A673 (cell line): Measurements from ENCODE around the gene PHC2. TPM values are rescaled to one million over a fixed set of nuclear protein-coding genes. Genes with fewer than 3 reads are reported as not detected.

Experiments used
- BruUV-seq: library from RNA; stranded (reverse); fragments of 400-500 nt; replicated peaks from 2 replicates; lab custom pipeline; 2021; lab: Mats Ljungman, UMichigan
- CTCF ChIA-PET: fragments of 300-600 bp; sonication (Branson Sonifier 250); formaldehyde crosslinking; loops from one replicate; lab custom pipeline; 2022; ENCODE audit warnings: antibody characterized with exemption; lab: Charles Lee
- POLR2A ChIA-PET: fragments of 300-600 bp; sonication (Branson Sonifier 250); formaldehyde crosslinking; loops from one replicate; lab custom pipeline; 2022; ENCODE audit warnings: antibody characterized with exemption; ENCODE audit not compliant: low non-redundant PET; lab: Charles Lee
- DNase-seq: peaks from one replicate; pipeline ENCODE4 v3.0.0-alpha.2; 2015; ENCODE audit warnings: low spot score
- H3K27ac ChIP-seq: fragments of 200-600 bp; sonication (generic); 2 replicates; pipeline ENCODE4 v1.5.1; 2016; ENCODE audit warnings: mixed run types, low read depth, mild to moderate bottlenecking, mixed read lengths, antibody characterized with exemption, low read length; ENCODE audit not compliant: poor library complexity, severe bottlenecking
- H3K27me3 ChIP-seq: fragments of 200-600 bp; sonication (generic); replicated peaks from 2 replicates; pipeline ENCODE4 v1.6.1; 2017; ENCODE audit warnings: mixed run types, low read depth, mild to moderate bottlenecking, mixed read lengths, antibody characterized with exemption, low read length; ENCODE audit not compliant: insufficient read depth, poor library complexity
- H3K36me3 ChIP-seq: fragments of 200-600 bp; sonication (generic); 2 replicates; pipeline ENCODE4 v1.6.1; 2016; ENCODE audit warnings: mixed run types, mild to moderate bottlenecking, mixed read lengths, antibody characterized with exemption, low read length; ENCODE audit not compliant: insufficient read depth, poor library complexity, severe bottlenecking
- H3K4me1 ChIP-seq: fragments of 200-600 bp; sonication (generic); 2 replicates; pipeline ENCODE4 v1.6.1; 2017; ENCODE audit warnings: mixed run types, mild to moderate bottlenecking, mixed read lengths, antibody characterized with exemption, low read length; ENCODE audit not compliant: insufficient read depth, poor library complexity, severe bottlenecking
- H3K4me3 ChIP-seq: fragments of 200-600 bp; sonication (generic); 2 replicates; pipeline ENCODE4 v1.5.1; 2016; ENCODE audit warnings: low read depth, mixed run types, mild to moderate bottlenecking, mixed read lengths, low read length; ENCODE audit not compliant: poor library complexity, severe bottlenecking
- H3K9me3 ChIP-seq: fragments of 200-600 bp; sonication (generic); 2 replicates; pipeline ENCODE4 v1.6.1; 2016; ENCODE audit warnings: mixed run types, low read depth, mild to moderate bottlenecking, mixed read lengths, antibody characterized with exemption, low read length; ENCODE audit not compliant: poor library complexity, severe bottlenecking
- EZH2 ChIP-seq: fragments of 200-600 bp; sonication (generic); IDR thresholded peaks from 2 replicates; pipeline ENCODE4 v1.6.1; 2017; ENCODE audit warnings: borderline replicate concordance, low read depth, mild to moderate bottlenecking, mixed read lengths, antibody characterized with exemption, low read length; ENCODE audit not compliant: poor library complexity, severe bottlenecking
- intact Hi-C: fragments of 100-400 bp; cut with micrococcal nuclease; formaldehyde crosslinking; loops from one replicate; pipeline ENCODE4 v1.10.0; 2022; ENCODE audit not compliant: unreplicated experiment
- total RNA-seq: library from RNA; stranded (reverse); gene quantifications from 2 replicates; pipeline ENCODE4 v1.2.3, GENCODE V29; 2021
- TF ChIP-seq, protein P1 (sequence below): fragments of 300-800, 200-600 bp; sonication (generic); conservative IDR thresholded peaks from 2 replicates; pipeline ENCODE4 v1.5.1; 2017; ENCODE audit warnings: low read depth, mild to moderate bottlenecking, antibody characterized with exemption, low read length, moderate library complexity, mixed read lengths

Gene PHC2
- total RNA-seq, 1 experiment from 2014 or later, result 136 TPM

DNA sequence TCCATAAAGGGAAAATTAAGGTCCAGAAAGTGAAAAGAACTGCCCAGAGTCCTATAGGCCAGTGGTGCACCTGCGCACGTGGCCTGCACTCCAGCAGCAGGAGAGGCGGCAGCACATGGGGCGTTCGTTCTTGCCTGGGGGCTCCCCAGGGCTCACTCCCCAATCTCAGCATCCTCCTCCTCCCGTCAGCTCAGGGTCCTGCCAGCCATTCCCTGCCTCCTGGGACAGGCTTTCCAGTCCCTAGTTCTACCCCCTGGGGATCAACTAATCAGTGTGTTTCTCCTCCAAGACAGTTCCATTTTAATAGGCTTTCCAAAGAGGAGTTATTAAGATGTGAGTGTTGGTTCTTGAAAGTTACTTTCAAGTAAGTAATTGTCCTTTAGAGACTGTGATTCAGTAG, 108.8 kb downstream of the PHC2 start:
- ChIA-PET CTCF (no interaction called here), POLR2A (no interaction called here)
- Histone ChIP-seq H3K4me1 (no peaks in the 10 kb centered on the region), H3K27ac (no peak overlapping the region), H3K4me3 (no peak overlapping the region), H3K36me3 (peaks cover 46% of the 10 kb centered on the region), H3K27me3 (no peaks in the 10 kb centered on the region), H3K9me3 (no peaks in the 10 kb centered on the region)
- no TSS peak for BruUV-seq
- intact Hi-C loops, result no loop called here
- no peak for TF ChIP-seq EZH2
- TF ChIP-seq, protein P1, sequence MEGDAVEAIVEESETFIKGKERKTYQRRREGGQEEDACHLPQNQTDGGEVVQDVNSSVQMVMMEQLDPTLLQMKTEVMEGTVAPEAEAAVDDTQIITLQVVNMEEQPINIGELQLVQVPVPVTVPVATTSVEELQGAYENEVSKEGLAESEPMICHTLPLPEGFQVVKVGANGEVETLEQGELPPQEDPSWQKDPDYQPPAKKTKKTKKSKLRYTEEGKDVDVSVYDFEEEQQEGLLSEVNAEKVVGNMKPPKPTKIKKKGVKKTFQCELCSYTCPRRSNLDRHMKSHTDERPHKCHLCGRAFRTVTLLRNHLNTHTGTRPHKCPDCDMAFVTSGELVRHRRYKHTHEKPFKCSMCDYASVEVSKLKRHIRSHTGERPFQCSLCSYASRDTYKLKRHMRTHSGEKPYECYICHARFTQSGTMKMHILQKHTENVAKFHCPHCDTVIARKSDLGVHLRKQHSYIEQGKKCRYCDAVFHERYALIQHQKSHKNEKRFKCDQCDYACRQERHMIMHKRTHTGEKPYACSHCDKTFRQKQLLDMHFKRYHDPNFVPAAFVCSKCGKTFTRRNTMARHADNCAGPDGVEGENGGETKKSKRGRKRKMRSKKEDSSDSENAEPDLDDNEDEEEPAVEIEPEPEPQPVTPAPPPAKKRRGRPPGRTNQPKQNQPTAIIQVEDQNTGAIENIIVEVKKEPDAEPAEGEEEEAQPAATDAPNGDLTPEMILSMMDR, result no peak
- no peak for DNase-seq

DNA sequence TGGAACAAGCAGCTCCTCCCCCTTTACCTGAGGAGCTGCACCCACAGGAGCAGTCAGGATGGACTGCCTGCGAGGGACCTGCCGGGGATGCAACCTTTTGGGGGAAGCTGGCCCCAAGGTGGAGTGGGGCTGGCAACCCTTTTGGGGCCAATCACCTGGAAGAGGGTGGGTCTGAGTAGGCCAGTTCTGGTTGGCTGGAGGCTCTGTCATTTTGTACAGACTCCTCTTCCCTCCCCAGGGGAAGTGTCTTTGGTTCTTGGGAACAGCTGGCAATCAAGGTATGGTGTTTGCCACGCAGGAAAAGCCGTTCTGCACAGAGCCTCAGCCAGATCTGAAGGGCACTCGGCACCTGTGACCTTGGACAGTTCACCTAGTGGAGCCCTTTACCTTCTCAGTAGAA, 109.7 kb downstream of the PHC2 start:
- ChIA-PET CTCF (no interaction called here), POLR2A (no interaction called here)
- Histone ChIP-seq H3K27ac (no peak overlapping the region), H3K9me3 (no peaks in the 10 kb centered on the region), H3K36me3 (peaks cover 37% of the 10 kb centered on the region), H3K27me3 (no peaks in the 10 kb centered on the region), H3K4me1 (no peaks in the 10 kb centered on the region), H3K4me3 (no peak overlapping the region)
- no peak for TF ChIP-seq EZH2
- no TSS peak for BruUV-seq
- DNase-seq, result no peak
- intact Hi-C loops, result no loop called here

DNA sequence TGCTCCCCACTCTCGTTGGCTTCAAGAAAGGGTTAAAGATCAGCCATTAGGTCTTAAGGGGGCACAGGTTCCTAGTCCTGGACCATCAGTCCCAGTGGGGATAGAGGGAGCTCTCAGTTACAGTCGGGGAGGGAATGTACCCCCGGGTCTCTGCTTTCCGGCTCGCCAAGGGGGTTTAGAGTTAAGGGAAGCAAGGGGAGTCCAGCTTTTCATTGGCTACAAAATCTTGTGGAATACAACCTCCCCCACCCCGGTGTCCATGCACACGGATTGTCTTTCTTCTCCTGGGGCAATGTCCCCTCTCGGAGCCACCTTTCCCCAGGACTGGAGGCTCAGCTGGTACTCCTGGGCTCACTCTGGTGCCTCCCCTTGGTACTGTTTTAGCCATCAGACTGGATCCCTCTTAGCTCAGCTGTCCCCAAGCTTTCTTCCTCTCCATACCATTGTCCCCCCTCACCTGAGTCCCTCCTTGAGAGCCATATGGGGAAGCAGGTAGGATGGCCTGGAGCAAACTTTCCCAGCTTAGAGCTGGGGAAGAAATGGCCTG, 110.2 kb downstream of the PHC2 start, which contains the start of gene A3GALT2:
Gene A3GALT2, minus strand, starts transcription at position 480 of the 547 bp plus-strand sequence. Its CDS starts 0 bp downstream, at position 480.
- ChIA-PET POLR2A (interaction anchor here (0.6 kb wide), 1 partner anchor 17 kb away, joined by 3 read pairs; no protein-coding TSS in a partner anchor), CTCF (interaction anchor here (1.1 kb wide), 1 partner anchor 25 kb away, joined by 4 read pairs; no protein-coding TSS in a partner anchor)
- Histone ChIP-seq H3K27ac (no peak within 1 kb of the TSS), H3K9me3 (no peaks in the 10 kb centered on the region), H3K27me3 (no peaks in the 10 kb centered on the region), H3K4me3 (no peak within 1 kb of the TSS), H3K36me3 (peaks cover 32% of the 10 kb centered on the region), H3K4me1 (peaks cover under 1% of the 10 kb centered on the region)
- TF ChIP-seq EZH2, result no peak
- TF ChIP-seq, protein P1, result no peak
- intact Hi-C loops, result no loop called here
- BruUV-seq, result no TSS peak
- no peak for DNase-seq
